COR-L47 (cell line): Measurements from ENCODE around the gene NKPD1.

Source experiments
- DNase-seq: peaks from one replicate; lab custom pipeline; 2025; lab: John Stamatoyannopoulos, UW

The NKPD1 gene

DNA sequence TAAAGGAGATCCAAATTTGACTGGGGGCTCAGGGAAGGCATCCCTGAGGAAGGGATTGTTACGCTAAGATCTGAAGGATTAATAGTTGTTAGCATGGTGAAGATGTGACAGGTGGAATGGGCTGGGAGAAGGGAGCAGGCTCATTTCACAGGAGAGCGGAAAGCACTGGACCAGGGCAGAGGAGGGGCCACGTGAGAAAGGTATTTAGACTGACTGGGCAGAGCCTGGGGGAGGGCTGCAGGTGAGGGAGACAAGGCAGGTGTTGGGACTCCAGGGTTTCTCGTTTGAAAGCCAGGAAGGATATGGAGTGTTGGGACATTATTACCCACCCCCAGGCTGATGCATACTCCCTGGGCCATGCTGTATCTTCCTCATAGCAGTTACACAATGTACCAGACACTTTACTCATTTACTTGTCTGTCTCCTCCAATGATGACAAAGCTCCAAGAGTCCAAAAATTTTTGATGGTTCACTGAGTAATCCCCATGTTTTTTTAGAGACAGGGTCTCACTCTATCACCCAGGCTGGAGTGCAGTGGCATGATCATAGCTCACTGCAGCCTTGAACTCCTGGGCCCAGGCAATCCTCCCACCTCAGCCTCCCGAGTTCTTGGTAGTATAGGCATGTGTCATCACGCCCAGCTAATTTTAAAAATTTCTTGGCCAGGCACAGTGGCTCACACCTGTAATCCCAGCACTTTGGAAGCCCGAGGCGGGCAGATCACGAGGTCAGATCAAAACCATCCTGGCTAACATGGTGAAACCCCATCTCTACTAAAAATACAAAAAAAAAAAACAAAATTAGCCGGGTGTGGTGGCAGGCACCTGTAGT is 14.9 kb upstream of the NKPD1 start:
- no peak for DNase-seq

DNA sequence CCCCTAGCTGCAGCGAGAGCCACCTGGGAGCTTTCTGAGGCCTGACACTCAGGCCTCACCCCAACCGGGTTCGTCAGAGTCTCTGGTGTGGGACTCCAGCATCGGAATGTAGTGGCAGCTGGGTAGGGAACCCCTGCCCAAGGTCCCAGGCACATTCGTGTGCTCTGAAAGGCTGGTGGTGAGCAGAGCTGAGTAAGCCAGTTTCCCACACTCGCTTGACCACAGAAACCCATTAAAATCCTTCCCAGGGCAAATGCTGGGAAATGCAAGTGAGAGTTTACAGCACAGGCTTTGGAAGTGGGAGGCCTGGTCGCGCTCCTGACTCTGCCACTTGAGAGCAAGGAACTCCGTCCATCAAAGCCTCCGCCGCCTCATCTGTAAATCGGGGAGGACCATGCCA is 13.0 kb upstream of the NKPD1 start:
- DNase-seq, result no peak

DNA sequence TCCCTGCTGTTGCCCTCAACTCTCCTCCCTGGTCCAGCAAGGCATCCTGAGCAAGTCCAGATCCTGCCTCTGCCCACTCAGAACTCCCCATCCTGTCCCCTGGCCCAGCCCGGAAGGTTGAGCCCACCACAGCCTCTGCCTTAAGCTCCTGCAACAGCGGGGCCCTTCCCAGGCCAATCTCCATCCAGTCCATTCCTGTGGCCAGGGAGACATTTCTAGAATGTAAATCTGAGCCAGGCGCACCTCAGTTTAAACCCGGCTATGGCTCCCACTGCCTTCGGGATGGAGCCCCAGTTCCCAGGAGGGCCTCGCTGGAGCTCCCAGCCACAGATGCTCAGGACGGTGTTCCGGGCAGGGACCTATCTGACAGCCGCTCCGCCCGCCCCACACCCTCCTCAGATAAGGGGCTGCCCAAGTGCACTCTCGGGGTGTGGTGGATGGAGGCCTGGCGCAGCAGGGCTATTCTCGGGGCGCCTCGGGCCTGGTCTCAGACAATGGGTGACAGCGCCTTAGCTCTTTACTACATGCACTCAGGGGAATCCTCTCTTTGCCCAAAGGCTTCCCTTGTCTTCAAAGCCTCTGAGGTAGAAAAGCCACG is 11.9 kb upstream of the NKPD1 start:
- DNase-seq, result no peak

DNA sequence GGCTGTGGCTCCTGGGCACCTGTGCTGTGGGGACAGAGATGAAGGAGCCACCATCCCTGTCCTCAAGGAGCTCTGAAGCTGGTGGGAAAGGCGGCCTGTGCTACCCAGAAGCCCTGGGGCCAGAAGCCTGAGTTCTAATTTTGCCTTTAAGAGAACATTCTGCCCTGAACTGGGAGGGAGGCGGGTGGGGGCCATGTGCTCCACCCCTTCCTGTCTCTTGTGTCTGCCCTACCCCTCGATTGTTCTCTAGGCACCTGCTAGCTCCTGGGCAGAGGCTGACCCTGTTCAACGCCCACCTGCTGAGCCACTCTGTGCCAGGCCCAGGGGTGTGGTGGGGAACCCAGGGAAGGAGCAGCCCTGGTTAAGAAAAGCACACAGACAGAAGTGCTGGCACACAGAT is 11.4 kb upstream of the NKPD1 start:
- peak; percentile 76 for DNase-seq

DNA sequence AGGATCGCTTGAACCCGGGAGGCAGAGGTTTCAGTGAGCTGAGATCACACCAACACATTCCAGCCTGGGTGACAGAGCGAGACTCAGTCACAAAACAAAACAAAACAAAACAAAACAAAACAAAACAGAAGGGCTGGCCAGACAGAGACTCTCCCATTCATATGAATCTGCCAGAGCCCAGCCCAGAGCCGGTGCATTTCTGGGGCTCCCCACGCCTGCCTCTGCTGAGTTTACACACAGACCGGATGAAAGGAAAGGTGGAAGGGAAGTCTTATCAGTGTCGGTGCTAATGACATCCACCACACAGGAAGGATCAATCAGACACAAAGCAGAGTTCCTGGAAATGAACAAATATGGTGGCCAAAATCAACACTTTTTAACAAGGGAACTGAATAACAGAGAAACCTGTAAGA is 10.4 kb upstream of the NKPD1 start:
- DNase-seq, result no peak

DNA sequence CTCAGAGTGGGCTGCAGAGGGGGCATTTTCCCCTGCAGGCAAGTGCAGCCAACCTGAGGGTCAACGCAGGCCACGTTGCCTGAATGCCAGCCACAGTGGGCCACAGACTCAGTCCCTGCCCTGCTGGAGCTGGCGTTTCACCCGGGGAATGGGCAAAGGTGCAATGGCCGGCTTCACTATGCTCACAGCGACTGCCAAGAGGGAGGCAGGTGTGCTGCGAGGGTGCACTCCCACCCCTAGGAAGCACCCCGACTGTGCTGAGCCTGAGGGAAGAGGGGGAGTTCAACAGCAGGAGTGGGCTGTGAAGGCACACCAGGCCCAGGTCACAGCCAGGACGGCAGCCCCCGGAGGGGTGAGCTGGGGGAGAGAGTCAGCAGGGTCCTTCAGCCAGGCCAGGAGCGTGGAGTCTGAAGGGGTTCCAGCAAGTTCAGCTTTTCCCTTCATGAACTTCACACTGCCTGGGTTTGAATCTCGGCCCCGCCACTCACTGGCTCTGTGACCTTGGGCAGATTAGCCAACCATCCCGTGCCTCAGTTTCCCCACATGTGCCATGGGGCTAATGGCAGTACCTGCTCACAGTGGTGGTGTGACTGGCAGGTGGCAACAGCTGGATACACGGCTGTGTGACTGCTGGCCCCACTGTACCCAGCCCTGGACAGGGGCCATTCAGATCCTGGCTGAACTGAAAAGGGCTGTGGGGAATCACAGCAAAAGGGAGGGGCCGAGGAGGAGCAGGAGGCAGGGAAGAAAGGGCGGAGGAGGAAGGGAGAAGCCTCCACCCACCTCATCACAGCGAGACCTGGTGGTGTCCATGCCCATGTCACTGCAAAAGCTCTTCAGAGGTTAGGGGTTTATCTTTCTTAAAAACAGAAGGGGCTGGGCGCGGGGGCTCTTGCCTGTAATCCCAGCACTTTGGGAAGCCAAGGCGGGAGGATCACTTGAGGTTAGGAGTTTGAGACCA is 9.6 kb upstream of the NKPD1 start:
- DNase-seq, result no peak

DNA sequence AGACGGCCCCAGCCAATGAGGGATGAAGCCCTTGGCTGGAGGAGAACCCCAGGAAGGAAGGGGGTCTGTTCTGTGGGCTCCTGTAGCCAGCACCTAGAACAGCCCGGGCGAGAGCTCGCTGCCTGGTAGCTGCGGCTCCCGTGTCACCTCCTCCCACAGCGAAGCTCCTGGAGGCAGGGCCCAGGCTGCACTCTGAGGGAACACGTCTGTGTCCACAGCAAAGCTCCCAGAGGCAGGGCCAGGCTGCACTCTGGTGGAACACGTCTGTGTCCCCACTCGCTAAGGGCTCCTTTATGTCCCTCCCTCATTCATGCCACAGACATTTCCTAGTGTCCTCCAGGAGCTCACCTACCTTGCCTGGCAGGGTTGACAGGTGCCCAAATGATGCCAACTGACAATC is 8.8 kb upstream of the NKPD1 start:
- no peak for DNase-seq

DNA sequence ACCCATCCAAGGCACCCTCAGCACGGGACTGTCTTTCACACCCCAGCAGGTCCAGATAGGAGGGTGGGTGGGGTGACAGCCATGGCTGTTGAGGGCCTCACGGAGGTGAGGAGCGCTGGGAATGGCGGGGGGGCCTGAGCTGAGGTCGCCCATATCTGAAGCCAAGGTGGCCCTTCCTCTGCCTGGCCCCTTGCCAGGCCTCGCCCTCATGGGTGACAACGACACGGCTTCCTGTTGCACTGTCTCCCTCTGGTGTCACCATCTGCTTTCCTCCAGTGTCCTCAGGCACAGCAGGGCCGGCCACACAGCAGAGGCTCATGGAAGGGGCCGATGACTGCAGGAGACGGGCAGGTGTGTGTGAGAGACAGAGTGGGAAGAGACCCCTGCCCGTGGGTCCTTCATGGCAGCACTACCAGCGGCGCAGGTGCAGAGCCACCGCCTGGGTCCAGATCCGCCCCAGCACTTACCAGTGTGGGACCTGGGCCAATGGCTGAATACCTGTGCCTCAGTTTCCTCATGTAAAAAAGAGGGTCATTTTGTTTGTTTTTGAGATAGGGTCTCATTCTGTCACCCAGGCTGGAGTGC is 8.1 kb upstream of the NKPD1 start:
- DNase-seq, result peak; percentile 85

DNA sequence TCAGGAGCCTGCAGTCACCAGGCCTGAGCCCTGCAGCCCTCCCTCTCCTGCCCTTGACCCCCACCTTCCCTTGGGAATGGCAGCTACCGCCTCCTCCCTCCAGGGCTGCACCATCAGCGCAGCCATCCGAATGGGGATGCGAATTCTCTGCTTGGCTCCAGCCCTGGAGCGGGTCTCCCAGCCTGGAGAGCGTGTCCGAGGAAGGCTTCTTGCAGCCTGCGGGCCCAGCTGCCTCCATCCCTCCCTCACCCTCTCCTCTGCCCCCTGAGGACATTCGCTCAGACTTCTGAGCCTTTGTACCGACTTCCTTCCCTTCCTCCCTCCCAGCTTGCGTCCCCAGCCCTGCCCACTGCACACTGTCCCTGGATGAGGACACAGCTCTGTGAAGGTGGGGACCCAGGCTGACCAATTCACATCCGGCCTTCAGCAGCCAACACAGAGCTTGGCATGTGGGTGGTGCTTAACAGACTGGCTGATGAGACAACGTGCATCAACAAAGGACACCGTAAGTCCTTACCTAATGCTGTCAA is 6.0 kb upstream of the NKPD1 start:
- no peak for DNase-seq

DNA sequence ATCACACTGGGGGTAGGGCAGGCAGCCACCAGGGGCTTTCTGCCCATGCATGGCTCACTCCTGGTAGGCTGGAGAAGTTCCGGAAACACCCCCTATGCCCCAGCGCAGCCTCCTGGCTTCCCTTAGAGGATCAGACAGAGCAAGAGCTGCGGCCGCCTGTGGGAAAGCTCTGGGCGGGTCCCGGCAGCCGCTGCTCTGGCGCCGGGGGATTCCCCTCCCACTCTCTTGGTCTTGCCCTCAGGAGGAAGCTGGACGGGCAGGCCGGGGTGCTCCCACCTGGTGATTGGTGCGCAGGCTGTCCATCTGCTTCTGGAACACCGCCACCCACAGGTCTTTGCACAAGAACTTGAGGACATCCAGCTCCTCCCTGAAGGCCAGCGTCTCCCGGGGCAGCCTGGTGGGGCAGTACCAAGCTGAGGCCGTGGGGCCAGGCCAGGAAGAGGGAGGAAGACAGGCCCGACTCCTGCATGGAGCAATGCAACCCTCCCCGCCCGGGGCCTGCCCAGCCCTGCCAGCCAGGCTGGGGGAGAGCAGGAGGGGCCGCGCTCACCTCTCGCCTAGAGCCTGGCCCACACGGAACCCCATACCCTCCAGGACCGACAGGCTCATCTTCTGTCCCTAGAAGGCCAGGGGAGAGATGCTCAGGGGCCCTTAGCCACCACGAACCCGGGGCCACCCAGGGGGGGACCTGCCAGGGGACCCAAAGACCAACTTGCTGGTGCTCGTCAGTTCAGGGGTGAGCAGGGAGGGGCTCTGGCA is 4.0 kb upstream of the NKPD1 start:
- no peak for DNase-seq

DNA sequence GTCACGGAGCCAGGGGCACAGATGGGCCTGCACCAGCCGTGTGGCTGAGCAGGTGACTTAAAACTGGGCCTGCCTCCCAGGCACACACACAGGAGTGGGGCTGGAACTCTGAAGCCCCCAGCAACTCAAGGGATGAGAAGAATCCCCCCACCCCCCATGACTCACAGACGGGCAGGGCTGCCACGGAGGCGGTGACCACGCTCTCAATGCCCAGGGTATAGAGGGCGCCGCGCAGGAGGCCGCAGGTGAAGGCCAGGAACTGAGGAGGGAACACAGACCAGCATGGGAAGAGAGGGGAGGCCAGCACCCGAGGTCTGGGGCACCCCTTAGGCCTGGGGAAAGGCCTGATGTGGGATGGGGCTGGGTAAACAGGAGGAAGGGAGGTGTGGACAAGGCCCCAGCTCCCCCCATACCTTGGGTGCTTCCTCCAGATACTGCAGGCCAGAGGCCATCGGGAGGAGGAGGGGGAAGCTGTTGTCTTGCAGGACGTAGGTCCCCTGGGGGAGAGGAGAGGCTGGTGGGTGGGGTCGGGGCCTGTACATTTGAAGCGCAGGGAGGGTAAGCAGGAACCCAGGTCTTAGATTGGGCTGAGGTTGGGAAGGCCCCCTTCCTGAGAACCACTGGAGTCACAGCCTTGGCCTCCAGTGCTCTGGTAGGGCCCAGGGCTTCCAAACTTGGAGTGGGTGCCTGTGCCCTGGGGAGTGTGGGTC is 3.1 kb upstream of the NKPD1 start:
- DNase-seq, result no peak

DNA sequence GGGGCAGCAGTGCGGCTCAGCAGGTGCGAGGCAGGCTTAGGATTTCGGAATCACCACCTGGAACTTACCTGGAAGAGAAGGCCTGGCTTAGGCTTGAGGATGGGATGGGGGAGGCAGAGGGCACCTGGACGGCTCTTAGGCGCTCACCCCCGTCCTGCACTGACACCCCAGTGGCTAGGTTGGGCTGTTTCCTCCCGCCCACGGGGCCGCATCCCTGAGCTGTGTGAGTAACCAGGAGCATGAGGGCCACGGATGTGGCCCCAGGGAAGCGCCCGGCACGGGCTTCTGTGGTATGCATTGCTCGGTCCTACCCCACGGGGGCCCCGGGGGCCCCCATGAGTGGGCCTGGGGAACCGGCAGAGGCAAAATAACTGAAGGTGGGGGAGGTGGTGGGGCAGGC is 2.4 kb upstream of the NKPD1 start:
- DNase-seq, result no peak

DNA sequence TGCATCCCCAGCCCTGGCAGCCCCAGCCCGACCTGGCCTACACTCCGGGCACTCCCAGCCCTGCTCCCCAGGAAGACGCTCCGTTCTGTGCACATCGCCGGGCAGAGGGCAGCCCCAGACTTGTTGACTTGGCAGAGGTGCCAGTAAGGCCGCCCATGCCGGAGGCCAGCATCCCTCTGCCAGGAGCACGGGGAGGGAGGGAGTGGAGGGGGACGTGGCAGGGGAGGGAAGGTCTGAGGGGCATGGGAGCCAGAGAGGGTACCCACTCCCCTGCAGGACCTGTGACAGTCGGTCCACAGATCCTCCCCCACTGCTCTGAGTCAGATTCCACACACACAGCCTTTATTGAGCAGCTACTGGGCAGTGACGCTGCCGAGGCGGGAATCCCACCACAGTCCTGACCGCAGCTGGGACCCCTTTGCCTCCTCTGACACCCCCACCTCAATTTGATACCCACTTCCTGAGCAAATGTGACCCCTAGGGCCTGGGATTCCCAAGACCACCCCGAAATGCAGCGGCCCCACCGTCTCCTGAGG is 1.9 kb upstream of the NKPD1 start:
- no peak for DNase-seq

DNA sequence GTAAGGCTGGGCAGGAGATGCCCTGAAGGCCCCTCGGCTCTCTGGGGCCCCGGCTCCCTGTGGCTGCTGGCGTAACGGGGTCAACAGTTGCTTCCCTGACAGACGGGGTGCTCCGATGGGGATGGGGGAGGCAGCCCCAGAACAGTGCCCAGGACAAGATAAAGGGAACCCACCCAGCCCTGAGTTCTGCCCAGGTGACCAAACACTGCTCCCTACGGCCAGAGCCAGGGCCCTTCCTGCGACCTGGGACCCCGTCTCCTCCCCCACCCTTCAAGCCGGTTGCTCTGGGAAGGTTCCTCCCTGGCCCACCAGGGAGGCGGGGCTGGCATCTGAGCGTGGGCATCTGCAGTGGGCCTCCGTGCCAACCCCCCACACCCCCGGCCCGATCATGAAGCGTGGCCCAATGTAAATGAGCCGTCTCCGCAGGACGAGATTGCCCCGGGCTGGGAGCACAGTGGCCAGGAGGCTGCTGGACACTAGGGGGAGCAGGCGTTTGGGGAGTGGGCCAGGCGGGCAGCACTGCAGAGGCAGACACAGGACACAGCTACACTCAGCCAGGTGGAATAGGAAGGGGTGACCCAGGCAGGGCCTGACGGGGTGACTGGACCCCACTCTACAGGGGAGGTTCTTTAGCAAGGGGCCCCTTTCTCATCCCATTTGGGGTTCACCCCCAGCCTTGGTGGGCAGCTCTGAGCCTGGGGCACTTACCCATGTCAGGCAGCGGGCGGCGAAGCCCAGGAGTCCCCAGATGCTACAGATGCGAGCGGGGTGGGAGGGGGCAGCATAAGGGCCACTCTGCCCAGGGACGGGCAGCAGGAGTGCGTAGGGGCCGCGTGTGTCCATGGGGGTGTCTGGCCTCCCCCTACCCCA is 1.2 kb upstream of the NKPD1 start:
- peak; percentile 37 for DNase-seq

DNA sequence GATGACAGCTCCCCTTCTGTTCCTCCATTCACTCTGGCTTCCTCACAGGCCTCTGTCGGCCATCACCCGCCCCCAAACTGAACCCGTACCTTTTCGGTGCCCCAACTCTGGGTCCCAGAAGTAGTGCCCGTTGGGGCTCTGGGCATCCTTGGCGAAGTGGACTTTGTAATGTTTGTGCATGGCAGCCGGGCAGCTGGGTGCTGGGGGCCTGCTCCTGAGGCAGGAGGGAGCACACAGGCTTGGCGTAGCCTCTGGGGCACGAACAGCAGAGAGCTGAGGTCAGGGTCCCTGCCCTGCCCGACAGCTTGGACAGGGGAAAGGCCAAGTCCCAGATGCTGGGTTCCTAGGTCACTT is 834 bp downstream of the NKPD1 start:
- DNase-seq, result no peak

DNA sequence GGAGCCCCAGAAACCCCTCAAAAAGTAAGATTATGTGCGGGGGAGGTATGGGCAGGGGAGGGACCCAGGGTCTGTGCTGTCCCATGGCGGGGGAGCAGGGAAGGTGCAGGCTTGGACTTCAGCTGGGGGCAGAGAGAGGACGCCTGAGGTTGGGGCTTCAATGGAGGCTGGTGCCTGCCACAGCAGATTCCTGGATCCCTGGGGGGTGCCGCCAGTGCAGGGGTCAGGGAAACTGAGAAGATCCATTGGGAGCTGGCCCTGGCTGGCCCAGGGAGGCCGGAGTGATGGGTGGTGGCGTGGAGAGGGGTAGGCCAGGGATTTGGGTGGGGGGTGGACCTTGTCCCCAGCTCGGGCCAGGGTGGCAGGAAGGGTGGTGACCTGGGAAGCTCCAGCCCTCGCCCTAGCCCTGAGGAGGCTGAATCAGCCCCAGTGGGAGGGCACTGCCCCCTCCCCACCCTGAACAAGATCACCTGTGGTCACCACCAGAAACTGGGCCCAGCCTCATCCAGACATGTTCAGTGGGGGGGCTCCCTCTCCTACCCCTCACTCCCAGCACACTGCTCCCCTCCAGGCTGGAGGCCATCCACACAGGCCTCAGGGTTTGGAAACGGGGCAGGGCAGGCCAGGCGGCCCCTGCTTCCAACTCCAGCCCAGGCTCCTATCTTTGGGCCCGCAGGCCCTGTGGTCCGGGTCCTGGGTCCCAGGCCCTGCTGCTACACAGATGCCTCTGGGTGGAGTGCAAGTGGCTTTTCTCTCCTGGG is 1.4 kb downstream of the NKPD1 start:
- DNase-seq, result no peak

DNA sequence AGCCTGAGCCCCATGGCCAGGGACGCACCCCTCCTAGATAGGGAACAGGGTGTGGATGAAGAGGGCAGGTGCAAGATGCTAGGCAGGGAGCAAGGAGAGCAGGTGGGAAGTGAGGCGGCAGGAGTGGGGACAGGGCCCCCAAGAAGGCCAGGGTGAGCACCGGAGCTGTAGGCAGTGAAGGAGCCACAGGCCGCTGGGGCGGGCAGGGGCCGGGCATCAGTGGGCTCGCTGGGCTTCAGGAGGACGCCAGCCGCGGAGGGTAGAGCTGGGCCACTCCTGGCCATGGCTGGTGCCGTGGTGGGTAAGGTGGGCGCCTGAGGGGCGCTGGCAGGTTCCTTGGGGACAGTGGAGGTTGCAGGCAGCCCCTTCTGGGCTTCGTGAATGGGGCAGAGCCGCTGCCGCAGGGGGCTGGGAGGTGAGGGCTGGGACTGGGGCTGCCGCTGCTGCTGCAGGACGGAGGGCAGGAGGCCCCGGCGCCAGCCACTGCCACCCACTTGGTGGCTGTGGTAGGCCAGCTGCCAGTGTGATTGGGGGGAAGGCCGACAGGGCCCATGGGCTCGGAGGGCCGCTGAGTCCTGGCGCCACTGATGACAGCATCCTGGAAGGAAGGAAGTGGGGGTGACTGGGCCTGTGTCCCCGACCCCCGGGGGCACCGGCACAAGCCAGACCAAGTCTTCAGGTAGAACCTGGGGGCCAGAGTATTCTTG is 2.1 kb downstream of the NKPD1 start:
- DNase-seq, result no peak

DNA sequence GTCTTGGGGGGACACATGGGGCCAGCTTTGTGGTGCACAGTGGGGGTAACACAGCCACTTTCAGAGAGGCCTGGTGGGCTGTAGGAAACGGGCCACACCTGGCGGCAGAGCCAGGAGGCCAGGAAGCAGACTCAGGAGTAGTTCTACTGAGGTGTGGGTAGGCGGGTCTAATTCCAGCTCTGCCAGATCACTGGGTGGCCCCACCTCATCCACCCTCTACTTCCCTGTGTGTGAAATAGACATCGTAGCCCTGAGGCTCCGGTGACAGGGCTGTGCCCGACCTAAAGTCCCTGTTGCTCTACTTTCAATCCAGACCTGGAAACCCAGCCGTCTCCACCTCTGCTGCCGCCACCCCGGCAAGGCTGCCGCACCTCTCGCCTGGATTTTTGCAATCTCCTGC is 4.0 kb downstream of the NKPD1 start:
- no peak for DNase-seq
